Endothelial cell of umbilical vein (primary cell): ENCODE data around the gene MYT1.

ENCODE experiments used
- EZH2 ChIP-seq: IDR thresholded peaks from 2 replicates; pipeline ENCODE4 v1.6.1; 2012; ENCODE audit warnings: borderline replicate concordance, low read depth, mild to moderate bottlenecking, moderate library complexity, low read length, inconsistent platforms; ENCODE audit not compliant: severe bottlenecking
- FOS ChIP-seq: IDR thresholded peaks from 2 replicates; pipeline ENCODE4 v1.6.1; 2011; ENCODE audit warnings: mild to moderate bottlenecking, low read length, moderate library complexity, borderline replicate concordance; ENCODE audit not compliant: insufficient read depth
- GATA2 ChIP-seq: IDR thresholded peaks from 2 replicates; pipeline ENCODE4 v1.7.0; 2011; ENCODE audit warnings: low read depth, mild to moderate bottlenecking, moderate library complexity, mixed read lengths, low read length; ENCODE audit not compliant: insufficient read length, insufficient read depth
- JUN ChIP-seq: IDR thresholded peaks from 2 replicates; pipeline ENCODE4 v1.6.1; 2011; ENCODE audit warnings: borderline replicate concordance, low read depth; ENCODE audit not compliant: insufficient read length, insufficient read depth
- MAX ChIP-seq: IDR thresholded peaks from 2 replicates; pipeline ENCODE4 v1.6.1; 2011; ENCODE audit not compliant: insufficient read depth, insufficient read length
- MYC ChIP-seq: IDR thresholded peaks from one replicate; pipeline ENCODE4 v1.6.1; 2011; ENCODE audit warnings: mild to moderate bottlenecking, low read depth, low read length
- POLR2A ChIP-seq: IDR thresholded peaks from 2 replicates; pipeline ENCODE4 v1.6.1; 2012; ENCODE audit warnings: low read depth, mild to moderate bottlenecking, control low read depth, low read length
- POLR2AphosphoS5 ChIP-seq: IDR thresholded peaks from 2 replicates; pipeline ENCODE4 v1.6.1; 2012; ENCODE audit warnings: low read depth, mild to moderate bottlenecking, control low read depth, low read length, moderate library complexity; ENCODE audit not compliant: insufficient read depth
- TF ChIP-seq, protein P1 (sequence below), 2 donors: IDR thresholded peaks; 1 replicate in 1 of 2; 2 replicates in 1 of 2; pipeline ENCODE4 v1.5.1; 2011; ENCODE audit warnings: low read length in 2 of 2, mild to moderate bottlenecking in 2 of 2, moderate library complexity in 2 of 2, control low read depth in 1 of 2, inconsistent platforms in 1 of 2, low read depth in 1 of 2; ENCODE audit not compliant: insufficient read depth in 1 of 2; ENCODE audit errors: extremely low read depth in 1 of 2

DNA sequence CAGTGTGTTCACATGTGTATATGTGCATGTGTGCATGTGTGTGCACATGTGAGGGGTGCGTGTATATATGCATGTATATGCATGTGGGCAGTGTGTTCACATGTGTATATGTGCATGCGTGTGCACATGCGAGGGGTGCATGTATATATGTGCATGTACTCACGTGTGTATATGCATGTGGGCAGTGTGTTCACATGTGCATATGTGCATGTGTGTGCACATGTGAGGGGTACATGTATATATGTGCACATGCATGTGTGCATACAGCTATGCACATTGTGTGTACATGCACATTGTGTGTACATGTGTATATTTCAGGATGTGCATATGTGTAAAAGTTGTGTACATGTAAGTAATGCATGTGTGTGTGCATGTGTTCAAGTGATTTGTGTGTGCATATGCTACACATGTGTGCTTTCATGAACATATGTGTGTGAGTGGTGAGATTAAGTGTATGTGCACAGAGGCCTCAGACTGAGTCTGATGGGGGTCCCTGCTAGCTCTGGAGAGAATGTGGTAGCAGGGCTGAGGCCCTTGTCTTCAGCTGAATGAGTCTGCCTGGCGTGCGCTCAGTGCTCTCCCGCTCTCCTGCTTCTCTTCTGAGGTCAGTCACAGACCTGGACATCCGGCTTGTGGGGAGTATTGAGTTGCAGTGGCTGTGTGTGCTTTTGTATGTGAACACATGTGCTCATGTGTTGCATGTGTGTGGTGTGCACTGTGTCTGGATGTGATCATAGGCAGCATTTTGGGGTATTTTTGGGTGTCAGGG lies 19.9 kb upstream of the MYT1 start:
- TF ChIP-seq, protein P1, sequence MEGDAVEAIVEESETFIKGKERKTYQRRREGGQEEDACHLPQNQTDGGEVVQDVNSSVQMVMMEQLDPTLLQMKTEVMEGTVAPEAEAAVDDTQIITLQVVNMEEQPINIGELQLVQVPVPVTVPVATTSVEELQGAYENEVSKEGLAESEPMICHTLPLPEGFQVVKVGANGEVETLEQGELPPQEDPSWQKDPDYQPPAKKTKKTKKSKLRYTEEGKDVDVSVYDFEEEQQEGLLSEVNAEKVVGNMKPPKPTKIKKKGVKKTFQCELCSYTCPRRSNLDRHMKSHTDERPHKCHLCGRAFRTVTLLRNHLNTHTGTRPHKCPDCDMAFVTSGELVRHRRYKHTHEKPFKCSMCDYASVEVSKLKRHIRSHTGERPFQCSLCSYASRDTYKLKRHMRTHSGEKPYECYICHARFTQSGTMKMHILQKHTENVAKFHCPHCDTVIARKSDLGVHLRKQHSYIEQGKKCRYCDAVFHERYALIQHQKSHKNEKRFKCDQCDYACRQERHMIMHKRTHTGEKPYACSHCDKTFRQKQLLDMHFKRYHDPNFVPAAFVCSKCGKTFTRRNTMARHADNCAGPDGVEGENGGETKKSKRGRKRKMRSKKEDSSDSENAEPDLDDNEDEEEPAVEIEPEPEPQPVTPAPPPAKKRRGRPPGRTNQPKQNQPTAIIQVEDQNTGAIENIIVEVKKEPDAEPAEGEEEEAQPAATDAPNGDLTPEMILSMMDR (IDR thresholded peaks at IDR 0.05; ENCODE audit: extremely low read depth in 1 of 2, insufficient read depth in 1 of 2, low read depth in 1 of 2, low read length in 2 of 2): no peak
- TF ChIP-seq MAX: no peak
- TF ChIP-seq POLR2A: no peak
- TF ChIP-seq GATA2: no peak
- TF ChIP-seq JUN: no peak
- no peak for TF ChIP-seq POLR2AphosphoS5
- no peak for TF ChIP-seq EZH2
- no peak for TF ChIP-seq MYC
- no peak for TF ChIP-seq FOS
